CD8-positive, alpha-beta memory T cell (primary cell): Measurements from ENCODE around the gene MYADML2. TPM values are rescaled to one million over a fixed set of nuclear protein-coding genes. Genes with fewer than 3 reads are reported as not detected.

Source experiments
- CTCF ChIA-PET: fragments of 350-600 bp; sonication (Branson Sonifier 250); formaldehyde crosslinking; loops from one replicate; lab custom pipeline; 2021; ENCODE audit warnings: antibody characterized with exemption; lab: Charles Lee
- POLR2A ChIA-PET: fragments of 350-600 bp; sonication (Branson Sonifier 250); formaldehyde crosslinking; loops from one replicate; lab custom pipeline; 2021; ENCODE audit warnings: antibody characterized with exemption; lab: Charles Lee
- DNase-seq, 5 donors: peaks; one replicate each; pipeline versions ENCODE4 v3.0.0 to v3.0.0-alpha.2; 2020 to 2022; ENCODE audit warnings: mixed read lengths in 1 of 5
- H3K27ac ChIP-seq: one replicate; pipeline ENCODE4 v1.7.0; 2013; ENCODE audit warnings: low read depth, mild to moderate bottlenecking, low read length, moderate library complexity
- H3K27me3 ChIP-seq: 2 replicates; pipeline ENCODE4 v1.7.0; 2013; ENCODE audit warnings: low read length, mild to moderate bottlenecking; ENCODE audit not compliant: insufficient read depth, poor library complexity, severe bottlenecking
- H3K36me3 ChIP-seq: 2 replicates; pipeline ENCODE4 v1.7.0; 2013; ENCODE audit warnings: mild to moderate bottlenecking, low read length, moderate library complexity; ENCODE audit not compliant: insufficient read depth
- H3K4me1 ChIP-seq: 2 replicates; pipeline ENCODE4 v1.7.0; 2013; ENCODE audit warnings: mild to moderate bottlenecking, low read length, moderate library complexity; ENCODE audit not compliant: insufficient read depth
- H3K4me3 ChIP-seq: 2 replicates; pipeline ENCODE4 v1.7.0; 2013; ENCODE audit warnings: mild to moderate bottlenecking, low read length
- H3K9me3 ChIP-seq: 2 replicates; pipeline ENCODE4 v1.7.0; 2013; ENCODE audit warnings: mild to moderate bottlenecking, low read length
- H3K27ac Mint-ChIP-seq, 8 donors: one replicate each; pipeline ENCODE4 v1.8.0; 2020 to 2021; ENCODE audit warnings: mixed read lengths in 8 of 8, mild to moderate bottlenecking in 6 of 8, inconsistent platforms in 3 of 8, moderate library complexity in 3 of 8
- H3K27me3 Mint-ChIP-seq, 2 donors: one replicate each; pipeline ENCODE4 v1.8.0; 2020 to 2021; ENCODE audit warnings: mixed read lengths in 2 of 2, mild to moderate bottlenecking in 1 of 2, moderate library complexity in 1 of 2
- H3K36me3 Mint-ChIP-seq, 3 donors: one replicate each; pipeline ENCODE4 v1.8.0; 2020 to 2021; ENCODE audit warnings: mixed read lengths in 3 of 3, inconsistent platforms in 1 of 3, mild to moderate bottlenecking in 1 of 3
- H3K4me1 Mint-ChIP-seq, 3 donors: one replicate each; pipeline ENCODE4 v1.8.0; 2020 to 2021; ENCODE audit warnings: mixed read lengths in 3 of 3, inconsistent platforms in 1 of 3, mild to moderate bottlenecking in 1 of 3
- H3K4me3 Mint-ChIP-seq, 7 donors: one replicate each; pipeline ENCODE4 v1.8.0; 2020 to 2021; ENCODE audit warnings: mixed read lengths in 7 of 7, mild to moderate bottlenecking in 6 of 7, moderate library complexity in 4 of 7, inconsistent platforms in 2 of 7
- H3K9me3 Mint-ChIP-seq, 5 donors: one replicate each; pipeline ENCODE4 v1.8.0; 2020 to 2022; ENCODE audit warnings: mixed read lengths in 5 of 5, mild to moderate bottlenecking in 3 of 5, moderate library complexity in 2 of 5, inconsistent platforms in 1 of 5
- polyA plus RNA-seq: library from polyadenylated mRNA; unstranded; fragments of 300-500 nt; fragmentation: Illumina TruSeq; gene quantifications from one replicate; pipeline ENCODE4 v1.2.3, GENCODE V29; 2021
- total RNA-seq, 2 experiments: library from RNA; stranded (reverse); gene quantifications; one replicate each; pipeline ENCODE4 v1.2.3, GENCODE V29; 2021

The MYADML2 gene
- total and polyA plus RNA-seq, 3 experiments from 2014 or later = not detected

- peak overlapping the region; percentile 52 for H3K27ac ChIP-seq
- no peaks in the 10 kb centered on the region for H3K9me3 Mint-ChIP-seq
- H3K9me3 ChIP-seq = no peaks in the 10 kb centered on the region
- ChIA-PET CTCF (interaction anchor here (0.7 to 2.0 kb wide), 4 partner anchors 13 to 31 kb away, joined by 3 to 5 read pairs (median 4); no protein-coding TSS in a partner anchor), POLR2A (interaction anchor here (0.6 kb wide), 1 partner anchor 205 kb away, joined by 4 read pairs; no protein-coding TSS in a partner anchor)
- no peaks in the 10 kb centered on the region for H3K36me3 Mint-ChIP-seq
- peak overlapping the region; percentile 41 for H3K4me3 ChIP-seq
- peak in 1 of 5 donors; percentile 15 for DNase-seq
- peaks cover 8 to 14% (median 14%) of the 10 kb centered on the region in 3 donors for H3K4me1 Mint-ChIP-seq
- H3K4me1 ChIP-seq = peaks cover 35% of the 10 kb centered on the region
- H3K27me3 ChIP-seq = peaks cover 7% of the 10 kb centered on the region
- H3K36me3 ChIP-seq = no peaks in the 10 kb centered on the region
- peak overlapping the region in 4 of 8 donors; percentile 39 to 61 (median 50) for H3K27ac Mint-ChIP-seq
- peaks cover under 1 to 15% of the 10 kb centered on the region in 2 donors for H3K27me3 Mint-ChIP-seq
- peak overlapping the region; percentile 41 to 74 (median 51) for H3K4me3 Mint-ChIP-seq
These were observed 18.3 kb downstream of the MYADML2 start for GRCh38 chr17:81928544-81929252.

GRCh38 chr17:81927653-81928543 is 19.1 kb downstream of the MYADML2 start, which contains the start of gene MAFG:
Gene MAFG, minus strand, starts transcription at chr17:81927735. Its CDS starts 4,550 bp downstream, at chr17:81923185.
- Mint-ChIP-seq H3K27ac (peak within 1 kb of the TSS; percentile 41 to 94 (median 72)), H3K9me3 (no peaks in the 10 kb centered on the region), H3K4me1 (peaks cover 7 to 14% (median 14%) of the 10 kb centered on the region in 3 donors), H3K4me3 (peak within 1 kb of the TSS; percentile 72 to 89 (median 80)), H3K36me3 (peaks cover 0 to under 1% (median 0%) of the 10 kb centered on the region in 3 donors), H3K27me3 (peaks cover 0 to 15% of the 10 kb centered on the region in 2 donors)
- DNase-seq = peak; percentile 86 to 94 (median 89)
- H3K4me3 ChIP-seq = peak within 1 kb of the TSS; percentile 60
- ChIA-PET CTCF (interaction anchor here (0.9 to 2.0 kb wide), 5 partner anchors 12 to 110 kb away, joined by 3 to 5 read pairs (median 4); partner anchors contain the start of gene DCXR), POLR2A (interaction anchor here (0.6 to 1.1 kb wide), 4 partner anchors 17 to 204 kb away, joined by 3 to 8 read pairs (median 4); partner anchors contain the start of genes ARHGDIA and PCYT2)
- peak within 1 kb of the TSS; percentile 69 for H3K27ac ChIP-seq
- H3K27me3 ChIP-seq = peaks cover 7% of the 10 kb centered on the region
- peaks cover 35% of the 10 kb centered on the region for H3K4me1 ChIP-seq
- no peaks in the 10 kb centered on the region for H3K9me3 ChIP-seq
- no peaks in the 10 kb centered on the region for H3K36me3 ChIP-seq

DNA sequence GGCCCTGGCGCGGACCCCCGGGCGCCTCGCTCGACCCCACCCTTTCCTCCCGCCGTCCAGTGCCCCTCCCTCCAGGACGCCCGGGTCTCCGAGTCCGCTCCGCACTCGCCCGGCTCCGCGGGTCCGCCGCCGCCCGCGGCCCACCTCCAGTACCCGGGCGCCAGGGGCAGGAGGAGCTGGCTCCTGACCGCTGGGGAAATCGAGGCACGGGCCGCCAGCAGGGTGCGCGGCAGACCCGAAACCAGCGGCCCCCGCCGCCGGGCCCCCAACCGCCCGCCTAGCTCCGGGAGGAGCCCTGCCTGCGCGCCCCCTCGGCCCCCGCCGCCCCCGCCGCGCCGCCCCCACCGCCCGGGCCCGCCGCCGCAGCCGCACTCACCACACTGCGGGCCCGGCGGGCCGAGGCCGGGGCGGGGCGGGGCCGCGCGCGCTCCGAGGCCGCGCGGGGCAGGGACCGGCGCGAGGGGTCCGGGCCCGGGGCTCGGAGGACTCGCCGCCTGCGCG is 19.8 kb downstream of the MYADML2 start:
- POLR2A ChIA-PET = interaction anchor here (0.9 to 1.8 kb wide), 5 partner anchors 10 to 57 kb away, joined by 3 to 8 read pairs (median 4); partner anchors contain the start of genes ARHGDIA and PCYT2
- DNase-seq = peak in 1 of 5 donors; percentile 17
- peaks cover 0 to 15% of the 10 kb centered on the region in 2 donors for H3K27me3 Mint-ChIP-seq
- peaks cover 7% of the 10 kb centered on the region for H3K27me3 ChIP-seq
- peaks cover 35% of the 10 kb centered on the region for H3K4me1 ChIP-seq
- no peaks in the 10 kb centered on the region for H3K36me3 ChIP-seq
- peak overlapping the region; percentile 69 for H3K27ac ChIP-seq
- CTCF ChIA-PET = interaction anchor here (0.9 to 2.0 kb wide), 4 partner anchors 11 to 110 kb away, joined by 3 to 5 read pairs (median 4); partner anchors contain the start of gene DCXR
- peak overlapping the region; percentile 60 for H3K4me3 ChIP-seq
- peak overlapping the region in 5 of 7 donors; percentile 60 to 80 (median 71) for H3K4me3 Mint-ChIP-seq
- H3K27ac Mint-ChIP-seq = peak overlapping the region in 1 of 8 donors; percentile 68
- H3K36me3 Mint-ChIP-seq = peaks cover 0 to 3% (median 0%) of the 10 kb centered on the region in 3 donors
- H3K4me1 Mint-ChIP-seq = peaks cover 7 to 14% (median 14%) of the 10 kb centered on the region in 3 donors
- H3K9me3 Mint-ChIP-seq = no peaks in the 10 kb centered on the region
- H3K9me3 ChIP-seq = no peaks in the 10 kb centered on the region

DNA sequence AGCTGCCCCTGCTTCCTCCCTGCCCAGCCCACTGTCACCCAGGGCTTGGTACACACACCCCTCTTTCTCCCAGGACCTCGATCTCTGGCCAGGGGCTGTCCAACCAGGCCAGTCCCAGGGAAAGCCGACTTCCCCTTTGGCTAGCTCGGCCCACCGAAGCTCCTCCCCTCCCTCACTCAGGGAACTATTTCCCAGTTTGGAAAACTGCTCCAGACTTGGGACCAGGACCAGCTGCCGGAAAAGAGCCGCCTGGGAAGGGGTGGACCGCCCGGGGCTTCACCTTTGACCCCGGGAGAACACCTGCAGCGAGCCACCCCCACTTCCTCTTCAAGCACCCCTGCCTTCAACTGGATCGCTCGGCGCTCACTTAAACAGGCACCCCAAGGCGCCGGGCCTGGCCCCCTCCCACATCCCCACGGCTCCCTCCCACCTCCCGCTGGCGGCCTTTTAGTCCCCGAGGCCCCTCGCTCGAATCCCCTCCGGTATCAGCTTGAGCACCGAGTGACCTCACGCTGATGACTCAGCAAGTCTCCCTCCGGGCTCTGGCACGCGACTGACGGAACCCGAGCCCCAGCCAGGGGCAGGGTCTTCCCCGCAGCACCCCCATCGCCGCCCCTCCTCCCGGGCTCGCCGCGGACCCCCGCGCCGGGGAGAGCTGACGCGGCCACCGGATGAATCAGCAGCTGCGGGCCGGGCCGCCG is 20.4 kb downstream of the MYADML2 start:
- Histone ChIP-seq H3K4me3 (peak overlapping the region; percentile 60), H3K36me3 (no peaks in the 10 kb centered on the region), H3K27ac (peak overlapping the region; percentile 69), H3K4me1 (peaks cover 35% of the 10 kb centered on the region), H3K27me3 (peaks cover 7% of the 10 kb centered on the region), H3K9me3 (no peaks in the 10 kb centered on the region)
- Mint-ChIP-seq H3K4me3 (peak overlapping the region; percentile 72 to 89 (median 80)), H3K36me3 (peaks cover 0 to 3% (median 0%) of the 10 kb centered on the region in 3 donors), H3K9me3 (no peaks in the 10 kb centered on the region), H3K27me3 (peaks cover 0 to 10% of the 10 kb centered on the region in 2 donors), H3K27ac (peak overlapping the region; percentile 41 to 94 (median 72)), H3K4me1 (peaks cover 7 to 14% (median 14%) of the 10 kb centered on the region in 3 donors)
- ChIA-PET CTCF (interaction anchor here (1.1 kb wide), 1 partner anchor 9 kb away, joined by 3 read pairs; no protein-coding TSS in a partner anchor), POLR2A (interaction anchor here (0.7 to 1.8 kb wide), 4 partner anchors 9 to 243 kb away, joined by 3 to 8 read pairs (median 4); partner anchors contain the start of gene ARL16)
- peak in 4 of 5 donors; percentile 23 to 78 (median 34) for DNase-seq

DNA sequence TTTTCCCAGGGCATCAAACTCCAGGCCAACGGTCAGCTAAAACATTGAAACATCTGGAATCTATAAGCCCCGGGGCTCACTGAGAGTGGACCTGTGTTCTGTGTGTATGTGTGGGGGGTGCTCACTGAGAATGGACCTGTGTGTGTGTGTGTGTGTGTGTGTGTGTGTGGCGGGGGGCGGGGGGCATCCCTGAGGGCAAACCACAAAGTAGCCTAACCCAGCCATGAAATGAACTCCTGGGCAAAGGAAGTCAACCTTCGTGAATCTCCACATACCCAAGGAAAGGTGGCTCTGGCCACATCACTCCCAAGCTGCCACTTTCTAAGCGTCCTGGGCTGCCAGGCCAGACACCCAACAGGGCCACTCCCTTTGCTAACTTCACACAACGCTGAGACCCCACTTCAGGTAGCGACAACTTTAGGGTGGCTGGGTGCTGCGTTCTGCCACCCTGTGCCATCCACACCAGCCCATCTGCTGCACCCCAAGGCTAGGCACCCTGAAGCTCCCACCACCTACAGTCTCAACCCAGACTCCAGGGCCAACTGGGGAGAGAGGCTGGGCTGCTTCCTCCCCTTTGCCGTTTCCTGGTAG is 21.1 kb downstream of the MYADML2 start:
- peaks cover 35% of the 10 kb centered on the region for H3K4me1 ChIP-seq
- DNase-seq = no peak
- POLR2A ChIA-PET = interaction anchor here (0.7 to 1.8 kb wide), 4 partner anchors 9 to 243 kb away, joined by 3 to 9 read pairs (median 6); partner anchors contain the start of gene ARL16

More for the DNA sequence above, 21.1 kb downstream of the MYADML2 start:
- no peaks in the 10 kb centered on the region for H3K36me3 ChIP-seq
- H3K36me3 Mint-ChIP-seq = peaks cover 0 to 5% (median 0%) of the 10 kb centered on the region in 3 donors
- peak overlapping the region in 7 of 8 donors; percentile 54 to 94 (median 73) for H3K27ac Mint-ChIP-seq
- H3K27me3 ChIP-seq = peaks cover 7% of the 10 kb centered on the region
- H3K4me3 Mint-ChIP-seq = peak overlapping the region; percentile 72 to 89 (median 80)
- H3K27me3 Mint-ChIP-seq = peaks cover 0 to 9% of the 10 kb centered on the region in 2 donors
- CTCF ChIA-PET = interaction anchor here (0.6 to 1.1 kb wide), 2 partner anchors 9 to 54 kb away, joined by 3 read pairs; no protein-coding TSS in a partner anchor
- H3K9me3 Mint-ChIP-seq = no peaks in the 10 kb centered on the region
- H3K4me3 ChIP-seq = peak overlapping the region; percentile 39
- peak overlapping the region; percentile 69 for H3K27ac ChIP-seq
- no peaks in the 10 kb centered on the region for H3K9me3 ChIP-seq
- peaks cover 7 to 14% (median 14%) of the 10 kb centered on the region in 3 donors for H3K4me1 Mint-ChIP-seq
